ENCODE data around the gene LMO3.

GRCh38 chr12:16560273-16560672 lies 45.7 kb downstream of the LMO3 start:
- TF ChIP-seq CTCF (IDR thresholded peaks at IDR 0.05; ENCODE audit: insufficient read depth, low read length, poor library complexity, severe bottlenecking) (no peak), EZH2phosphoT487 (conservative IDR thresholded peaks at IDR 0.05; ENCODE audit: low read length) (no peak)

Data from SU-DHL-6 (cell line).